ENCODE data around the gene PREB. TPM values are rescaled to one million over a fixed set of nuclear protein-coding genes. Genes with fewer than 3 reads are reported as not detected.

PREB gene
- total and polyA plus RNA-seq, 2 of the 13 experiments (the other 11 are each of a cell fraction or from before 2014, with no cell fraction given) = 112 to 192 TPM

GRCh38 chr2:27177441-27178351 lies 43.3 kb upstream of the PREB start (continued):
- TF ChIP-seq ARID4A (CRISPR knock-in tag; IDR thresholded peaks at IDR 0.05; ENCODE audit: borderline replicate concordance) = peak; percentile 52; the same call in 1 of the 2 replicates
- peak; percentile 53 for TF ChIP-seq ZNF883 (CRISPR knock-in tag; IDR thresholded peaks at IDR 0.05; ENCODE audit: not compliant biosample characterization)
- TF ChIP-seq POLR2AphosphoS5 (IDR thresholded peaks at IDR 0.05; ENCODE audit: low read depth, low read length) = no peak
- peak; percentile 63; the same call in 1 of the 2 replicates for TF ChIP-seq IRF1 (CRISPR knock-in tag; IDR thresholded peaks at IDR 0.05; ENCODE audit: low read depth)
- TF ChIP-seq KDM2A (CRISPR knock-in tag; IDR thresholded peaks at IDR 0.05; ENCODE audit: borderline replicate concordance, low read depth) = 0 out of 2 replicates have a peak, but pooled peaks have one; percentile 51
- TF ChIP-seq ZNF737 (CRISPR knock-in tag; IDR thresholded peaks at IDR 0.05; ENCODE audit: borderline replicate concordance) = no peak; the same call in 1 of the 2 replicates
- peak; percentile 75; the same call in 1 of the 2 replicates for TF ChIP-seq ZNF232 (CRISPR knock-in tag; IDR thresholded peaks at IDR 0.05; ENCODE audit: borderline replicate concordance)
- TF ChIP-seq ZNF362 (CRISPR knock-in tag; IDR thresholded peaks at IDR 0.05; ENCODE audit: borderline replicate concordance) = peak; percentile 99
- TF ChIP-seq CBFB (CRISPR knock-in tag; IDR thresholded peaks at IDR 0.05) = peak; percentile 78; the same call in 1 of the 2 replicates
- TF ChIP-seq TEAD3 (CRISPR knock-in tag; optimal IDR thresholded peaks at IDR 0.05; ENCODE audit: borderline replicate concordance) = no peak
- TF ChIP-seq MLXIP (CRISPR knock-in tag; IDR thresholded peaks at IDR 0.05; ENCODE audit: borderline replicate concordance) = peak; percentile 66; the same call in 1 of the 2 replicates
- TF ChIP-seq ZSCAN21 (CRISPR knock-in tag; IDR thresholded peaks at IDR 0.05; ENCODE audit: borderline replicate concordance) = peak; percentile 51; the same call in 1 of the 2 replicates
- TF ChIP-seq ZNF292 (CRISPR knock-in tag; IDR thresholded peaks at IDR 0.05; ENCODE audit: borderline replicate concordance, low read depth) = peak; percentile 20; the same call in 1 of the 2 replicates
- TF ChIP-seq ATF6 (CRISPR knock-in tag; conservative IDR thresholded peaks at IDR 0.05) = 0 out of 2 replicates have a peak, but pooled peaks have one; percentile 36

All from HepG2 (cell line).